DMS 273 (cell line): ENCODE data around the gene P2RX2.

Experiments used
- DNase-seq: peaks from one replicate; lab custom pipeline; 2025; ENCODE audit not compliant: unreplicated experiment; lab: John Stamatoyannopoulos, UW

The P2RX2 gene

DNA sequence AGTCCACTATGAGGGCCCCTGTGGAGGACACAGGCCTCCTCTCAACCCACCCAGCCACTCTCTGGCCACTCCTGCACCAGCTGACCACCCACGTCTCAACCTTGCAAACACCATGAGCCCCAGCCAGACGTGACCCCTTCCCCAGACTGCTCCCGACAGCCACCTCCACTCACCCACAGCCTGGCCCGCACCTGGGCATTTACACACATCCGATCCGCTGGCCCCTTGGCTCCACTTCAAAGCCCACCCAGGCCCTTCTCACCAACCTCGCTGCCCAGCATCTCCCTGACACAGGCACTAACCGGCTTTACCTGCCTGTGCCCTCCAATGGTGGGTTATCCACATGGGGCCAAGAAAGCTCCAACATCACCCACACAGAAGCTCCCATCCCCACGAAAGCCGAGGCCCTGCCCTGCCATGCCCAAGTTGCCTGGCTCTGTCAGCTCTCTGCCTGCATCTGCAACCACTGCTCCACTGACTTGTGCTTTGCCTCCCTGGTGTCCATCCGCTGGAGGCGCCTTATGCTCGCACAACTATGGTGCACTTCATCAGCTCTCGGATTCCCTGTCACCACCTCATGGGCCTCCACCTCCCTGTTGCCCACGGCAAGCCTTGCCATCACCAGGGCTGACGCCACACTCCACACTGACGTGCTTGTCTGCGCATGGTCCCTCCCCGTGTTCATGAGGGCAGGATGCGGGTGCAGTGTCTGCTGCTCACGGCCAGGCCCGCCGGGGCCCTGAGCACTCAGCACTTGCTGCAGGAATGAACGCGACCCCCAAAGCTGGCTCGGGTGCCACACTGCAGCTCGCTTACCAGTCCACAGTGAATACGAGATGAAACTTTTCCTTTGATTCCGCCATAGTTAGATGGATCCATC, 16.7 kb downstream of the P2RX2 start:
- DNase-seq = no peak

DNA sequence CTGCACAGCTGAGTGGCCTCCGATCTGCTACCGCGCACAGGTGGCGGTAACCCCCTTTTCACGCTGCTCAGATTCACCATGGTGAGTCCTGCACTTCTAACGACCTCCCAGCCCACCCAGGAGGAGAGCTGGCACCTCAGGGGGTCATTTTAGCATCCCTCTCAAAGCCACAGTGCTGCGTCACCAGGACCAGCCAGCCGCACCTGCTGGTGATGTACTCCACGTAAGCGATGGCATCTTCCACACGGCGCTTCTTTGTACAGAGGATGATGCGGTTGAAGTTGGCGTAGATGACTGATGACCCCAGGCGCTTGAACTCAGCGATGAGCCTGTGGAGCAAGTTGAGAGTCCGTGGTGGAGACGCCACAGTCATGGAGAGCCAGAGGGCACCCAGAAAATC, 19.2 kb downstream of the P2RX2 start:
- no peak for DNase-seq

DNA sequence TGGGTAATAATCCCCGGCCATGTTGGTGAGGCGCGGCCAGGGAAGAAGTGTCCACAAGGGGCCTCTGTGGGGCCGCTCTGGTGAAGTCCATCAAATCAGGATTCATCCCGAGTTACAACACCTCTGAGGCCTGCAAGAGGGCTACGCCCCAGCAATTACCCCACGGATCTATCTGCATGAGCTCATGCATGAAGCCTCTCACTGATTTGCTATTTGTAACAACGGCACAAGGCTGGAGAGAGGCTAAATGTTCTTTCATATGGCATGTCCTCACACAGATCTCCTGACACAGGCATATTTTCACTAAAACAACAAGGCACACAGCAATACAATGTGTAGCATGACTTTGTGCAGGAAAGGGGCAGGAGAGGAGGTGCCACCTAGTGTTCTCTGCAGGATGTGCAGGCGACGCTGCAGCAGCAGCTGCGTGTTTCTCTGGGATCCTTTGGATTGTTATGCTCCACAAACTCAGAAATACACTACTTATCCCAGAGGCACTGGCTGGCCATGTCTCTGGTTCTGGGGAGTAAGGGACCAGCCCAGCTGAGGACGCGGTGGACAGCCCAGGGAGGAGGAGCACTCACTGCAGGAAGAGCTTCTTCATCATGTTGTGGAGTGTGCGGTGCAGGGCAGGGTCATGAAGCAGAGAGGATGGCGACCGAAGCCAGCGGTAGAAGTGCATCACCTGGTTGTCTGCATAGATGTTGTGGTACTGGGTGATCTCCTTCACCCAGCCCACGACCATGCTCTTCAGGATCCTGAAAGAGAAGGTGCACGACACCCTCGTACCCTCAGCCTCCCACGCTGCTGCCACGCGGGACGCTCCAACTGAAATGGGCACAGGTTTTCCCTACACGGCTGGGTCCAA, 20.2 kb downstream of the P2RX2 start:
- peak; percentile 41 for DNase-seq

DNA sequence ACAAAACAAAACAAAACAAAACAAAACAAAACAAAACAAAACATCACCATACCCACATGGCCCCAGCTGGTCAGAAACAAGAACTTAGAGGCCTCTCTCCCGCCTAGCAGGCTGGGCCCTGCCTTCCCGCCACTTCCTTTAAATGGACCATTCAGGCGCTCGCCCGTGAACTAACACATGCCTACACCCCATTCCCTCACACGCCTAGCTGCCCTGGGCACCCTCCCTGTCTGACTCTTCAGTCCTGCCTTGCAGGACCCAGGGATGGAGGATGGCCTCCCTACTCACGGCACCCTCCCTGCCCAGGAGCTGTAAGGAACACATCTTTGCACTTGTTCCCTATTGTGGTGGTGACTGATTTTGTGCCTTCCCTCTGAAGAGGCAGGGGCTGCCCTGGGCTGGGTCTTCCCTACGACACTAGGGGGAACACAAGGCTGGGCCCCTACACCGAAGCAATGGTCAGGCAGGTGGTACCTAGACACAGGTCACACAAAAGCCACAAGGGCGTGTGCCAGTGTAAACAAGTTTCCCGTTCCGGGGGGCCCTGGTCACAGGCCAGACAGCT, 21.5 kb downstream of the P2RX2 start:
- no peak for DNase-seq

GRCh38 chr12:132640936-132641335, 22.4 kb downstream of the P2RX2 start:
- no peak for DNase-seq

DNA sequence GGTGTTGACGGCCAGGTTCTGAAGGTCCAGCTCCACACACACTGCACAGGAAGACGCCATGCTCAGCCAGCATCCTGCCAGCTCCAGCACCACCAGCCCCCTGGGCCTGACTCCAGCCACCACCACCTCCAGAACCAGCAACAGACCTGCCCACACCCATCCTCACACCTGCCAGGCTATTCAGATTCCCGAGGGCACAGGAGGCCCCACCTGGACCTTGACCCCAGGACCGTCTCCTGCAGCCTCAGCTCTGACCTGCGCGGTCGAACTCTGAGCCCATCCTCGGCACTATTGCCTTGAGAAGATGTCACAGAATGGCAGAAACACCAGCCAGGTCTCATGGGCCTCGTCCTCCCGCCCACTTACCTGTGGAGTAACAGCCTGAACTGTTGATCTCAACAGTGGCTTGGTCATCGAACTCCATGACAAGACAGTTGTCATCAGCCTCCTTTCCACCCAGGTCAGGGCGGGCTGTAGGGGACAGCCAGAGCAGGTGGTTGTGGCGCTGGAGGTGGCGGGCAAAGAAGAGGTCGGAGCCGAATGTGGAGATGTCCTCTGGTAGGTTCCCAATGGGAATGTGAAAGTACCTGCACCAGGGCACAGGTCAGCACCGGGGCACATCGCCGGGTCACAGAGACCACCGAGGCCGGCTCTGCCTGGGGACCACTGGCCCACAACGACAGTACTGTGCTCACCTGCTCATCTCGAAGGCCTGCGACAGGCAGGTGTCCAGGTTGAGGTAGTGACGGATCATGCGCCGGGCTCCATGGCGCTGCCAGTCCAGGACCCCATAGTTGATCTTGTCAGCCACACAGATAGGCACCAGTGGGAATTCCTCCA, 23.5 kb downstream of the P2RX2 start:
- no peak for DNase-seq

- no peak for DNase-seq
Observed at GRCh38 chr12:132642846-132643835, 24.6 kb downstream of the P2RX2 start.

DNA sequence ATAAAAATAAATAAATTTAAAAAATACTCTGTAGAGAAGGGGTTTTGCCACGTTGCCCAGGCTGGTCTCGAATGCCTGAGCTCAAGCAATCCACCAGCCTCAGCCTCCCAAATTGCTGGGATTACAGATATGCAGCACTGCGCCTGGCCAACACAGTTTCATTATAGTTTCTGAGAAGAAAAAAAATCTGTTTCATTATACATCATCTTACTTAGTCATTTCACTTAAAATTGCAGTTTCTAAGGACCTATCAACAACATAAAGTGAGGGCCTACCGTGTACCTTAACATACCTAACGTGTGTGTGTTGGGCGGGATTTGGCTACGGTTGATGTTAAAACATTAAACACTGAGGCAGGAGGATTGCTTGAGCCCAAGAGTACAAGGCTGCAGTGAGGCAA, 28.3 kb downstream of the P2RX2 start:
- DNase-seq = no peak

- no peak for DNase-seq
Observed at GRCh38 chr12:132647858-132648257, 29.3 kb downstream of the P2RX2 start.

- no peak for DNase-seq
Observed at GRCh38 chr12:132648616-132649225, 30.1 kb downstream of the P2RX2 start.

GRCh38 chr12:132649226-132649945, 30.8 kb downstream of the P2RX2 start:
- DNase-seq = no peak

- no peak for DNase-seq
Observed at GRCh38 chr12:132651444-132652100, 33.0 kb downstream of the P2RX2 start.

- DNase-seq = no peak
Observed at GRCh38 chr12:132653567-132654290, 35.2 kb downstream of the P2RX2 start.

DNA sequence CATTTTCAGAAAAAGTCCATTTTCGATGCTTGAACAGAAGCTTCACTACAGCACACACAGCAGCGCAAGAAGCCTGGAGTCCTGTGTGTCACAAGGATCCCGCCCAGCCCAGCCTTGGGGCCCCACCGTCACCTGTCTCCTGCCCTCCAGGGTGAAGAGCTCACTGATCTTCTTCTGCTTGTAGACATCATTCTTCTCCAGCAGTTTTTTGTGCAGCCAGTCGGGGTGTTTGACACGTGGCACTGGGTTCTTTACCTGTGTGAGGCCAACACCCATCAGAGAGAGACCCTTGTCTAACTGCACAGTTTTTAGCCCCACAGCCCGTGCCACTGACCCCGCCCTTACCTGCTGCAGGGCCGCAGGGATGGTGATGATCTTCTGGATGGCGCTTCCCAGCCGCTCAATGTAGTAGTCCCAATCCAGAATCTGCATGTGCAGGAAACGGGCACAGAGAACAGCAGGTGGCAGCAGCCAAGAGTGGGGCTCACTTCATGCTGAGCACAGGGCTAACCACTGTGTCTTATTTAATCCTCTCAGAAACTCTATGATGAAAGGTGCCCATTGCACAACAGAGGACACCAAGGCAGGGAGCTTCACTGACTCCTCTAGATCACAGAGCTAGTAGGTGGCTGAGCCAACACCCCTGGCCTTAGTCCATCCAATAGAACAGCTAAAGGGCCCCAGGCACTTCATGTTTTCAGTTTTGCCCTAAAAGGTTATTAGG, 38.6 kb downstream of the P2RX2 start:
- DNase-seq = no peak

DNA sequence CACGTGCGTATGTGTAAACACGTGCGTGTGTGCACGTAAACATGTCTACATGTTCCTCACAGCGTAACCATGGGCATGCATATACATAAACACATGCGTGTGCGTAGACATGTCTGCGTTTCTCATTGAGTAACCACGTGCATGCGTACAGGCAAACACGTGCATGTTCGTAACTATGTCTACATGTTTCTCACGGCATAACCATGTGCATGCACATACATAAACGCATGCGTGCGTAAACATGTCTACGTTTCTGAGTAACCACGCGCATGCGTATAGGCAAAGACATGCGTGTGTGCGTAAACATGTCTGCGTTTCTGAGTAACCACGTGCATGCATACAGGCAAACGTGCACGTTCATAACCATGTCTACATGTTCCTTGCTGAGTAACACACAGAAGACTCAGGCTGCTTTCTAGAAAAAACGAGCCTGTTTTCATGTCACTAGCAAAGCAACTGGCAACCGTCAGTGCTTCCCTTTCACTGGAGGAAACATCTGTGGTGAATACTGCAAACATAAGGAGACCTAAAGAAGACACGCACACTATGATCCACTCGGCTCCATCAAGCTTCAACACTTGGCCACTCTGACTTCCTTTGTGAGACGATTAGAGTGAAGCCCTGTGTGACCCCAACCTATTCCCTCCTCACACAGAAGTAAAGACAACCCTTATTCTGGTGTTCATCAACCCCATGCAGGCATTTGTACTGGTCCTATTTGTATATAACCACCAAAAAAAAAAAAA, 39.7 kb downstream of the P2RX2 start:
- no peak for DNase-seq

DNA sequence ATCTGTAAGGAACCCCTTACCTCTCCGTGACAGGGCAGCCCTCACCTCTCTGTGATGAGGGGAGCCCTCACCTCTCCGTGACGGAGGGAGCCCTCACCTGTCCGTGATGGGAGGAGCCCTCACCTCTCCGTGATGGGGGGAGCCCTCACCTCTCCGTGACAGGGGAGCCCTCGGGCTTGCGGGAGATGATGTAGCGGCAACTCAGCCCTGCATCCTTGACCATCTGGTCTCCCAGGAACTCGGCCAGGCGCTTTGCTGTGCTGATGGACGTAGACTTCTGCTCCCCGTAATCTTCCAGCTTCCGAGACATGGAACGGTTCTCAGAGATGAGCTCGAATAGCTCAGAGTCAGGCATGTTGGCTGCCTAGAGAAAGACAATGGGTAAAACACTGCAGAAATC, 40.6 kb downstream of the P2RX2 start:
- no peak for DNase-seq
